ENCODE results near the gene PACS2. TPM values are rescaled to one million over a fixed set of nuclear protein-coding genes. Genes with fewer than 3 reads are reported as not detected.

PACS2 gene
- polyA plus RNA-seq, 4 donors = 35.4 to 45.8 (median 44.9) TPM

GRCh38 chr14:105367116-105368031, 52.8 kb downstream of the PACS2 start:
- no peaks in the 10 kb centered on the region for H3K9me3 ChIP-seq (ENCODE audit: control insufficient read depth in 2 of 2, insufficient read depth in 1 of 2, low read depth in 1 of 2, low read length in 1 of 2)
- WGBS, 3 donors = 92 to 95% (median 94%) methylated on average over 30 to 34 of the region's 34 CpGs
- peaks cover 2 to 47% (median 4%) of the 10 kb centered on the region in 3 donors for H3K36me3 ChIP-seq (ENCODE audit: control insufficient read depth in 3 of 3, insufficient read depth in 2 of 3, low read depth in 1 of 3, low read length in 3 of 3)
- no peak overlapping the region for H3K27ac ChIP-seq (ENCODE audit: low read depth in 1 of 3, low read length in 2 of 3)
- DNase-seq (no peak), FAIRE-seq (no peak)
- H3K4me3 ChIP-seq (ENCODE audit: low read depth in 1 of 3, low read length in 3 of 3) = no peak overlapping the region
- no peaks in the 10 kb centered on the region for H3K27me3 ChIP-seq (ENCODE audit: control insufficient read depth in 3 of 3, insufficient read depth in 3 of 3, low read length in 3 of 3)
- peaks cover 0 to 5% (median 0%) of the 10 kb centered on the region in 3 donors for H3K4me1 ChIP-seq (ENCODE audit: control insufficient read depth in 3 of 3, insufficient read depth in 2 of 3, low read depth in 1 of 3, low read length in 2 of 3)

- FAIRE-seq = no peak
- no peak overlapping the region for H3K4me3 ChIP-seq (ENCODE audit: low read depth in 1 of 3, low read length in 3 of 3)
Measured at GRCh38 chr14:105368032-105368417, 53.5 kb downstream of the PACS2 start.

GRCh38 chr14:105368426-105368825, 53.9 kb downstream of the PACS2 start:
- no peak for FAIRE-seq
- Histone ChIP-seq H3K4me1 (ENCODE audit: control insufficient read depth in 3 of 3, insufficient read depth in 2 of 3, low read depth in 1 of 3, low read length in 2 of 3) (peaks cover 0 to 5% (median 0%) of the 10 kb centered on the region in 3 donors), H3K27me3 (ENCODE audit: control insufficient read depth in 3 of 3, insufficient read depth in 3 of 3, low read length in 3 of 3) (no peaks in the 10 kb centered on the region), H3K4me3 (ENCODE audit: low read depth in 1 of 3, low read length in 3 of 3) (no peak overlapping the region), H3K36me3 (ENCODE audit: control insufficient read depth in 3 of 3, insufficient read depth in 2 of 3, low read depth in 1 of 3, low read length in 3 of 3) (peaks cover 2 to 49% (median 4%) of the 10 kb centered on the region in 3 donors), H3K27ac (ENCODE audit: low read depth in 1 of 3, low read length in 2 of 3) (no peak overlapping the region), H3K9me3 (ENCODE audit: control insufficient read depth in 2 of 2, insufficient read depth in 1 of 2, low read depth in 1 of 2, low read length in 1 of 2) (no peaks in the 10 kb centered on the region)
- WGBS, 3 donors = 93 to 95% (median 95%) methylated on average over 17 to 20 of the region's 20 CpGs
- no peak for DNase-seq

More at GRCh38 chr14:105368032-105368417, 53.5 kb downstream of the PACS2 start:
- H3K9me3 ChIP-seq (ENCODE audit: control insufficient read depth in 2 of 2, insufficient read depth in 1 of 2, low read depth in 1 of 2, low read length in 1 of 2) = no peaks in the 10 kb centered on the region
- DNase-seq = no peak
- H3K27ac ChIP-seq (ENCODE audit: low read depth in 1 of 3, low read length in 2 of 3) = no peak overlapping the region
- WGBS, 3 donors = 93 to 95% (median 95%) methylated on average over 20 of the region's 20 CpGs
- peaks cover 2 to 47% (median 4%) of the 10 kb centered on the region in 3 donors for H3K36me3 ChIP-seq (ENCODE audit: control insufficient read depth in 3 of 3, insufficient read depth in 2 of 3, low read depth in 1 of 3, low read length in 3 of 3)
- H3K27me3 ChIP-seq (ENCODE audit: control insufficient read depth in 3 of 3, insufficient read depth in 3 of 3, low read length in 3 of 3) = no peaks in the 10 kb centered on the region
- peaks cover 0 to 5% (median 0%) of the 10 kb centered on the region in 3 donors for H3K4me1 ChIP-seq (ENCODE audit: control insufficient read depth in 3 of 3, insufficient read depth in 2 of 3, low read depth in 1 of 3, low read length in 2 of 3)

- Histone ChIP-seq H3K27ac (ENCODE audit: low read depth in 1 of 3, low read length in 2 of 3) (no peak overlapping the region), H3K4me1 (ENCODE audit: control insufficient read depth in 3 of 3, insufficient read depth in 2 of 3, low read depth in 1 of 3, low read length in 2 of 3) (peaks cover 0 to 5% (median 0%) of the 10 kb centered on the region in 3 donors), H3K36me3 (ENCODE audit: control insufficient read depth in 3 of 3, insufficient read depth in 2 of 3, low read depth in 1 of 3, low read length in 3 of 3) (peaks cover 2 to 49% (median 4%) of the 10 kb centered on the region in 3 donors), H3K4me3 (ENCODE audit: low read depth in 1 of 3, low read length in 3 of 3) (no peak overlapping the region), H3K9me3 (ENCODE audit: control insufficient read depth in 2 of 2, insufficient read depth in 1 of 2, low read depth in 1 of 2, low read length in 1 of 2) (no peaks in the 10 kb centered on the region), H3K27me3 (ENCODE audit: control insufficient read depth in 3 of 3, insufficient read depth in 3 of 3, low read length in 3 of 3) (no peaks in the 10 kb centered on the region)
- WGBS, 3 donors = 94 to 95% (median 94%) methylated on average over 28 to 29 of the region's 29 CpGs
- DNase-seq (no peak), FAIRE-seq (no peak)
Measured at GRCh38 chr14:105368910-105369652, 54.5 kb downstream of the PACS2 start.

- 94 to 95% (median 94%) methylated on average over 25 to 28 of the region's 28 CpGs for WGBS, 3 donors
- peaks cover 2 to 49% (median 4%) of the 10 kb centered on the region in 3 donors for H3K36me3 ChIP-seq (ENCODE audit: control insufficient read depth in 3 of 3, insufficient read depth in 2 of 3, low read depth in 1 of 3, low read length in 3 of 3)
- peaks cover 0 to under 1% (median 0%) of the 10 kb centered on the region in 3 donors for H3K4me1 ChIP-seq (ENCODE audit: control insufficient read depth in 3 of 3, insufficient read depth in 2 of 3, low read depth in 1 of 3, low read length in 2 of 3)
- H3K9me3 ChIP-seq (ENCODE audit: control insufficient read depth in 2 of 2, insufficient read depth in 1 of 2, low read depth in 1 of 2, low read length in 1 of 2) = no peaks in the 10 kb centered on the region
- no peak overlapping the region for H3K27ac ChIP-seq (ENCODE audit: low read depth in 1 of 3, low read length in 2 of 3)
- no peak overlapping the region for H3K4me3 ChIP-seq (ENCODE audit: low read depth in 1 of 3, low read length in 3 of 3)
- DNase-seq (no peak), FAIRE-seq (no peak)
- H3K27me3 ChIP-seq (ENCODE audit: control insufficient read depth in 3 of 3, insufficient read depth in 3 of 3, low read length in 3 of 3) = no peaks in the 10 kb centered on the region
Measured at GRCh38 chr14:105369653-105370040, 55.1 kb downstream of the PACS2 start.

GRCh38 chr14:105374389-105374788, 59.8 kb downstream of the PACS2 start:
- no peak overlapping the region for H3K4me3 ChIP-seq (ENCODE audit: low read depth in 1 of 3, low read length in 3 of 3)
- no peak for FAIRE-seq
- H3K27me3 ChIP-seq (ENCODE audit: control insufficient read depth in 3 of 3, insufficient read depth in 3 of 3, low read length in 3 of 3) = no peaks in the 10 kb centered on the region
- no peak overlapping the region for H3K27ac ChIP-seq (ENCODE audit: low read depth in 1 of 3, low read length in 2 of 3)
- no peaks in the 10 kb centered on the region for H3K9me3 ChIP-seq (ENCODE audit: control insufficient read depth in 2 of 2, insufficient read depth in 1 of 2, low read depth in 1 of 2, low read length in 1 of 2)
- 79 to 89% (median 85%) methylated on average over 11 of the region's 11 CpGs for WGBS, 3 donors
- peaks cover 2 to 27% (median 4%) of the 10 kb centered on the region in 3 donors for H3K36me3 ChIP-seq (ENCODE audit: control insufficient read depth in 3 of 3, insufficient read depth in 2 of 3, low read depth in 1 of 3, low read length in 3 of 3)
- no peak for DNase-seq
- H3K4me1 ChIP-seq (ENCODE audit: control insufficient read depth in 3 of 3, insufficient read depth in 2 of 3, low read depth in 1 of 3, low read length in 2 of 3) = no peaks in the 10 kb centered on the region

- Histone ChIP-seq H3K4me3 (ENCODE audit: low read depth in 1 of 3, low read length in 3 of 3) (no peak overlapping the region), H3K27me3 (ENCODE audit: control insufficient read depth in 3 of 3, insufficient read depth in 3 of 3, low read length in 3 of 3) (no peaks in the 10 kb centered on the region), H3K4me1 (ENCODE audit: control insufficient read depth in 3 of 3, insufficient read depth in 2 of 3, low read depth in 1 of 3, low read length in 2 of 3) (no peaks in the 10 kb centered on the region), H3K36me3 (ENCODE audit: control insufficient read depth in 3 of 3, insufficient read depth in 2 of 3, low read depth in 1 of 3, low read length in 3 of 3) (peaks cover 0 to 28% (median 0%) of the 10 kb centered on the region in 3 donors), H3K9me3 (ENCODE audit: control insufficient read depth in 2 of 2, insufficient read depth in 1 of 2, low read depth in 1 of 2, low read length in 1 of 2) (no peaks in the 10 kb centered on the region), H3K27ac (ENCODE audit: low read depth in 1 of 3, low read length in 2 of 3) (no peak overlapping the region)
- WGBS, 3 donors = 51 to 79% (median 56%) methylated on average over 4 of the region's 4 CpGs
- DNase-seq = no peak
- no peak for FAIRE-seq
Measured at GRCh38 chr14:105375635-105376057, 61.1 kb downstream of the PACS2 start.

All from small intestine (tissue), 7 donors.